Ishikawa (cell line): Measurements from ENCODE around the gene BCL2L1.
A peak's percentile ranks its signal among the peaks of the same experiment; 100 is the strongest.

Experiments
- CEBPB ChIP-seq: IDR thresholded peaks from 2 replicates; pipeline ENCODE4 v1.6.1; 2012
- CREB1 ChIP-seq: IDR thresholded peaks from 2 replicates; pipeline ENCODE4 v1.6.1; 2012; ENCODE audit warnings: low read depth
- EGR1 ChIP-seq: IDR thresholded peaks from 2 replicates; pipeline ENCODE4 v1.6.1; 2012
- EP300 ChIP-seq: IDR thresholded peaks from 2 replicates; pipeline ENCODE4 v1.6.1; 2012; ENCODE audit warnings: borderline replicate concordance
- FOXM1 ChIP-seq: IDR thresholded peaks from 2 replicates; pipeline ENCODE4 v1.6.1; 2012; ENCODE audit warnings: low read depth, borderline replicate concordance
- MAX ChIP-seq: IDR thresholded peaks from 2 replicates; pipeline ENCODE4 v1.6.1; 2012
- NFIC ChIP-seq: IDR thresholded peaks from 2 replicates; pipeline ENCODE4 v1.6.1; 2012
- RAD21 ChIP-seq: IDR thresholded peaks from 2 replicates; pipeline ENCODE4 v1.6.1; 2012; ENCODE audit warnings: low read depth
- REST ChIP-seq: IDR thresholded peaks from 2 replicates; pipeline ENCODE4 v1.6.1; 2012; ENCODE audit warnings: low read depth, mild to moderate bottlenecking
- TAF1 ChIP-seq: IDR thresholded peaks from 2 replicates; pipeline ENCODE4 v1.6.1; 2012; ENCODE audit warnings: low read depth, mild to moderate bottlenecking
- TCF12 ChIP-seq: IDR thresholded peaks from 2 replicates; pipeline ENCODE4 v1.6.1; 2012; ENCODE audit warnings: low read depth
- TEAD4 ChIP-seq: IDR thresholded peaks from 2 replicates; pipeline ENCODE4 v1.6.1; 2012
- USF1 ChIP-seq: IDR thresholded peaks from 2 replicates; pipeline ENCODE4 v1.6.1; 2012
- YY1 ChIP-seq: IDR thresholded peaks from 2 replicates; pipeline ENCODE4 v1.6.1; 2012; ENCODE audit warnings: low read depth
- ZBTB7A ChIP-seq: IDR thresholded peaks from 2 replicates; pipeline ENCODE4 v1.6.1; 2012; ENCODE audit warnings: low read depth

The BCL2L1 gene

GRCh38 chr20:31671324-31671723, 51.3 kb downstream of the BCL2L1 start:
- TF ChIP-seq TAF1 (no peak), USF1 (no peak), CREB1 (no peak), TEAD4 (no peak), EGR1 (no peak), TCF12 (no peak), ZBTB7A (no peak), MAX (no peak), REST (no peak), CEBPB (no peak), NFIC (no peak)

GRCh38 chr20:31670371-31671228, 52.1 kb downstream of the BCL2L1 start:
- TF ChIP-seq ZBTB7A (no peak), YY1 (no peak), NFIC (no peak), TCF12 (no peak), EGR1 (no peak), EP300 (no peak), REST (no peak), MAX (no peak), USF1 (no peak)

- peak; percentile 36; the same call in 1 of the 2 replicates for TF ChIP-seq REST
- TF ChIP-seq EGR1, result no peak
These were observed 52.8 kb downstream of the BCL2L1 start for GRCh38 chr20:31669876-31670275.

GRCh38 chr20:31667315-31668285, 55.1 kb downstream of the BCL2L1 start:
- TF ChIP-seq TAF1 (no peak), REST (no peak), TCF12 (no peak), MAX (no peak), YY1 (no peak), USF1 (no peak), CREB1 (no peak), ZBTB7A (no peak), CEBPB (no peak), RAD21 (no peak), FOXM1 (no peak), NFIC (no peak), TEAD4 (no peak), EGR1 (no peak), EP300 (no peak)
